K562 (cell line): ENCODE measurements around the gene GALNS. TPM values are rescaled to one million over a fixed set of nuclear protein-coding genes. Genes with fewer than 3 reads are reported as not detected.
A peak's percentile ranks its signal among the peaks of the same experiment; 100 is the strongest.

Experiments used
- ATF4 ChIP-seq: fragments of 450-650 bp; formaldehyde crosslinking; IDR thresholded peaks from 2 replicates; pipeline ENCODE4 v1.4.0; 2022; ENCODE audit warnings: mild to moderate bottlenecking, moderate library complexity
- CCAR2 ChIP-seq: fragments of 200-400 bp; formaldehyde crosslinking; IDR thresholded peaks from 2 replicates; pipeline ENCODE4 v1.6.1; 2017; ENCODE audit warnings: mild to moderate bottlenecking, low read depth, low read length
- CREBBP ChIP-seq: IDR thresholded peaks from one replicate; pipeline ENCODE4 v1.6.1; 2012; ENCODE audit warnings: low read depth, mild to moderate bottlenecking, control low read depth, inconsistent platforms, low read length
- DACH1 ChIP-seq: fragments of 450-650 bp; IDR thresholded peaks from 2 replicates; pipeline ENCODE4 v1.6.1; 2018; ENCODE audit not compliant: partially characterized antibody
- ETV5 ChIP-seq: sonication (generic); formaldehyde crosslinking; IDR thresholded peaks from 2 replicates; pipeline ENCODE4 v1.4.0; 2020; ENCODE audit warnings: low read depth, mild to moderate bottlenecking, missing genetic modification reagents
- MNT ChIP-seq, 2 experiments: fragments of 450-650 bp; conservative IDR thresholded peaks; 2 replicates each; pipeline ENCODE4 v1.6.1; 2017; ENCODE audit warnings: mild to moderate bottlenecking in 2 of 2, moderate library complexity in 2 of 2
- NKRF ChIP-seq: fragments of 450-650 bp; IDR thresholded peaks from 2 replicates; pipeline ENCODE4 v1.6.1; 2016; ENCODE audit warnings: borderline replicate concordance
- NR2F6 ChIP-seq: fragments of 450-650 bp; formaldehyde crosslinking; IDR thresholded peaks from 2 replicates; pipeline ENCODE4 v1.4.0; 2020; ENCODE audit warnings: mild to moderate bottlenecking
- POLR3A ChIP-seq: IDR thresholded peaks from 2 replicates; pipeline ENCODE4 v1.6.1; 2011; ENCODE audit warnings: borderline replicate concordance, mild to moderate bottlenecking, moderate library complexity; ENCODE audit not compliant: insufficient read length, insufficient read depth; ENCODE audit errors: extremely low read depth
- SIX5 ChIP-seq, 2 experiments: IDR thresholded peaks; 2 replicates each; pipeline ENCODE4 v1.6.1; 2011; ENCODE audit warnings: low read length in 2 of 2, borderline replicate concordance in 1 of 2, low read depth in 1 of 2, mild to moderate bottlenecking in 1 of 2, moderate library complexity in 1 of 2; ENCODE audit not compliant: insufficient read depth in 1 of 2
- polyA plus RNA-seq, 8 experiments: library from polyadenylated mRNA; depleted of rRNA in 4 of 8; stranded (reverse) in 5 of 8; unstranded in 3 of 8; fragments of >200 nt; fragmentation: Nextera tagmentation in 2 of 8; fragmentation: Illumina TruSeq in 1 of 8; extraction: Ambion mirVana in 2 of 8; extraction: Trizol in 1 of 8; gene quantifications; 2 replicates each; pipeline versions ENCODE4 v1.2.1 to v1.2.3, GENCODE V29; 2011 to 2014; ENCODE audit warnings: inconsistent platforms in 1 of 8, missing spikeins in 1 of 8
- total RNA-seq, 7 experiments: library from RNA; depleted of rRNA in 6 of 7; stranded (reverse); fragments of >200 nt in 6 of 7; fragmentation: Illumina TruSeq in 2 of 7; extraction: Trizol in 2 of 7; gene quantifications; 2 replicates each; pipeline versions ENCODE4 v1.2.1 to v1.2.3, GENCODE V29; 2011 to 2021; ENCODE audit warnings: low replicate concordance in 1 of 7
- TF ChIP-seq, protein P1 (sequence below), 2 experiments: IDR thresholded peaks in 1 of 2; conservative IDR thresholded peaks in 1 of 2; 2 replicates each; pipeline ENCODE4 v1.6.1; 2016; ENCODE audit warnings: low read depth in 2 of 2, mild to moderate bottlenecking in 1 of 2, missing compliant biosample characterization in 1 of 2, missing genetic modification characterization in 1 of 2, moderate library complexity in 1 of 2
- TF ChIP-seq, protein P2 (sequence below): fragments of 450-650 bp; formaldehyde crosslinking; IDR thresholded peaks from 2 replicates; pipeline ENCODE4 v1.4.0; 2020; ENCODE audit warnings: mild to moderate bottlenecking, moderate library complexity
- TF ChIP-seq, protein P3 (sequence below): sonication (generic); formaldehyde crosslinking; IDR thresholded peaks from 2 replicates; pipeline ENCODE4 v1.4.0; 2020; ENCODE audit warnings: mild to moderate bottlenecking, missing genetic modification reagents

GALNS gene
- total and polyA plus RNA-seq, 9 of the 15 experiments (the other 6 are each of a cell fraction or from before 2014, with no cell fraction given): 0.38 to 13.2 (median 4.3) TPM

GRCh38 chr16:88772871-88773811 lies 83.6 kb downstream of the GALNS start (continued):
- TF ChIP-seq POLR3A (no peak), NKRF (peak; percentile 88), SIX5 (IDR thresholded peaks at IDR 0.05; ENCODE audit: borderline replicate concordance in 1 of 2, insufficient read depth in 1 of 2, low read depth in 1 of 2, low read length in 2 of 2) (no peak), MNT (conservative IDR thresholded peaks at IDR 0.05) (no peak), CCAR2 (no peak), NR2F6 (no peak), ETV5 (CRISPR knock-in tag) (no peak), DACH1 (peak; percentile 42), CREBBP (no peak), ATF4 (CRISPR knock-in tag) (0 out of 2 replicates have a peak, but pooled peaks have one; percentile 5)
- TF ChIP-seq, protein P1, sequence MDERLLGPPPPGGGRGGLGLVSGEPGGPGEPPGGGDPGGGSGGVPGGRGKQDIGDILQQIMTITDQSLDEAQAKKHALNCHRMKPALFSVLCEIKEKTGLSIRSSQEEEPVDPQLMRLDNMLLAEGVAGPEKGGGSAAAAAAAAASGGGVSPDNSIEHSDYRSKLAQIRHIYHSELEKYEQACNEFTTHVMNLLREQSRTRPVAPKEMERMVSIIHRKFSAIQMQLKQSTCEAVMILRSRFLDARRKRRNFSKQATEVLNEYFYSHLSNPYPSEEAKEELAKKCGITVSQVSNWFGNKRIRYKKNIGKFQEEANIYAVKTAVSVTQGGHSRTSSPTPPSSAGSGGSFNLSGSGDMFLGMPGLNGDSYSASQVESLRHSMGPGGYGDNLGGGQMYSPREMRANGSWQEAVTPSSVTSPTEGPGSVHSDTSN (CRISPR knock-in tag; IDR thresholded peaks at IDR 0.05; ENCODE audit: low read depth): peak; percentile 82
- TF ChIP-seq, protein P1 (tag; conservative IDR thresholded peaks at IDR 0.05; ENCODE audit: low read depth): peak; percentile 79
- TF ChIP-seq, protein P2, sequence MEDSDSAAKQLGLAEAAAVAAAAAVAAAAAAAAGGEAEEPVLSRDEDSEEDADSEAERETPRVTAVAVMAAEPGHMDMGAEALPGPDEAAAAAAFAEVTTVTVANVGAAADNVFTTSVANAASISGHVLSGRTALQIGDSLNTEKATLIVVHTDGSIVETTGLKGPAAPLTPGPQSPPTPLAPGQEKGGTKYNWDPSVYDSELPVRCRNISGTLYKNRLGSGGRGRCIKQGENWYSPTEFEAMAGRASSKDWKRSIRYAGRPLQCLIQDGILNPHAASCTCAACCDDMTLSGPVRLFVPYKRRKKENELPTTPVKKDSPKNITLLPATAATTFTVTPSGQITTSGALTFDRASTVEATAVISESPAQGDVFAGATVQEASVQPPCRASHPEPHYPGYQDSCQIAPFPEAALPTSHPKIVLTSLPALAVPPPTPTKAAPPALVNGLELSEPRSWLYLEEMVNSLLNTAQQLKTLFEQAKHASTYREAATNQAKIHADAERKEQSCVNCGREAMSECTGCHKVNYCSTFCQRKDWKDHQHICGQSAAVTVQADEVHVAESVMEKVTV (CRISPR knock-in tag): no peak
- TF ChIP-seq, protein P3, sequence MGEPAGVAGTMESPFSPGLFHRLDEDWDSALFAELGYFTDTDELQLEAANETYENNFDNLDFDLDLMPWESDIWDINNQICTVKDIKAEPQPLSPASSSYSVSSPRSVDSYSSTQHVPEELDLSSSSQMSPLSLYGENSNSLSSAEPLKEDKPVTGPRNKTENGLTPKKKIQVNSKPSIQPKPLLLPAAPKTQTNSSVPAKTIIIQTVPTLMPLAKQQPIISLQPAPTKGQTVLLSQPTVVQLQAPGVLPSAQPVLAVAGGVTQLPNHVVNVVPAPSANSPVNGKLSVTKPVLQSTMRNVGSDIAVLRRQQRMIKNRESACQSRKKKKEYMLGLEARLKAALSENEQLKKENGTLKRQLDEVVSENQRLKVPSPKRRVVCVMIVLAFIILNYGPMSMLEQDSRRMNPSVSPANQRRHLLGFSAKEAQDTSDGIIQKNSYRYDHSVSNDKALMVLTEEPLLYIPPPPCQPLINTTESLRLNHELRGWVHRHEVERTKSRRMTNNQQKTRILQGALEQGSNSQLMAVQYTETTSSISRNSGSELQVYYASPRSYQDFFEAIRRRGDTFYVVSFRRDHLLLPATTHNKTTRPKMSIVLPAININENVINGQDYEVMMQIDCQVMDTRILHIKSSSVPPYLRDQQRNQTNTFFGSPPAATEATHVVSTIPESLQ (CRISPR knock-in tag): no peak
